Measurements from ENCODE around the gene MEIOC.

MEIOC gene

DNA sequence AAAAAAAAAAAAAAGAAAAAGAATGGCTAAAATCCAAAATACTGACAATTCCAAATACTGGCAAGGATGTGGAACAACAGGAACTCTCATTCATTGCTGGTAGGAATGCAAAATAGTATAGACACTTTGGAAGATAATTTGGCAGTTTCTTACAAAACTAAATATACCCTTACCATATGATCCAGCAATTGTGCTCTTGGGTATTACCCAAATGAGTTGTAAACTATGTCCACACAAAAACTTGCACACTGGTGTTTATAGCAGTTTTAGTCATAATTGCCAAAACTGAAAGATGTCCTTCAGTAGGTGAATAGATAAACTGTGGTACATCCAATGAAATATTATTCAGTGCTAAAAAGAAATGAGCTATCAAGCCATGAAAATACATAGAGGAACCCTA lies 8.5 kb upstream of the MEIOC start:
- H3K4me3 ChIP-seq (replicated peaks; ENCODE audit: low read depth, low read length) = no peak overlapping the region
- TF ChIP-seq, protein P1, sequence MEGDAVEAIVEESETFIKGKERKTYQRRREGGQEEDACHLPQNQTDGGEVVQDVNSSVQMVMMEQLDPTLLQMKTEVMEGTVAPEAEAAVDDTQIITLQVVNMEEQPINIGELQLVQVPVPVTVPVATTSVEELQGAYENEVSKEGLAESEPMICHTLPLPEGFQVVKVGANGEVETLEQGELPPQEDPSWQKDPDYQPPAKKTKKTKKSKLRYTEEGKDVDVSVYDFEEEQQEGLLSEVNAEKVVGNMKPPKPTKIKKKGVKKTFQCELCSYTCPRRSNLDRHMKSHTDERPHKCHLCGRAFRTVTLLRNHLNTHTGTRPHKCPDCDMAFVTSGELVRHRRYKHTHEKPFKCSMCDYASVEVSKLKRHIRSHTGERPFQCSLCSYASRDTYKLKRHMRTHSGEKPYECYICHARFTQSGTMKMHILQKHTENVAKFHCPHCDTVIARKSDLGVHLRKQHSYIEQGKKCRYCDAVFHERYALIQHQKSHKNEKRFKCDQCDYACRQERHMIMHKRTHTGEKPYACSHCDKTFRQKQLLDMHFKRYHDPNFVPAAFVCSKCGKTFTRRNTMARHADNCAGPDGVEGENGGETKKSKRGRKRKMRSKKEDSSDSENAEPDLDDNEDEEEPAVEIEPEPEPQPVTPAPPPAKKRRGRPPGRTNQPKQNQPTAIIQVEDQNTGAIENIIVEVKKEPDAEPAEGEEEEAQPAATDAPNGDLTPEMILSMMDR (IDR thresholded peaks at IDR 0.05; ENCODE audit: low read depth, low read length, missing control alignments) = no peak
- no peak for DNase-seq (ENCODE audit: extremely low read depth, low read depth)

DNA sequence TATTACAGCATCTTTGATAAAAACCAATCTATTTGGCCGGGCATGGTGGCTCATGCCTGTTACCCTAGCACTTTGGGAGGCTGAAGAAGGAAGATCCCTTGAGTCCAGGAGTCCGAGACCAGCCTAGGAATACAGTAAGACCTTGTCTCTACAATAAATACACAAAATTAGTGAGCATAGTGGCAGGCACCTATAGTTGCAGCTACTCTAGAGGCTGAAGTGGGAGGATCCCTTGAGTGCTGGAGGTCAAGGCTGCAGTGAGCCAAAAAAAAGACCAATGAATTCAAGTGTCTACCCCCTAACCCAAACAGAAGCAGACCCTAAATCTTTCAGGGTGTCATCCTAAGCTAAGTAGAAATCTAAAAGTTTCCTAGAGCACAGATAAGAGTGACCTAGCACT lies 7.3 kb upstream of the MEIOC start:
- no peak for DNase-seq (ENCODE audit: extremely low read depth, low read depth)
- H3K4me3 ChIP-seq (replicated peaks; ENCODE audit: low read depth, low read length) = no peak overlapping the region
- TF ChIP-seq, protein P1 (IDR thresholded peaks at IDR 0.05; ENCODE audit: low read depth, low read length, missing control alignments) = no peak

DNA sequence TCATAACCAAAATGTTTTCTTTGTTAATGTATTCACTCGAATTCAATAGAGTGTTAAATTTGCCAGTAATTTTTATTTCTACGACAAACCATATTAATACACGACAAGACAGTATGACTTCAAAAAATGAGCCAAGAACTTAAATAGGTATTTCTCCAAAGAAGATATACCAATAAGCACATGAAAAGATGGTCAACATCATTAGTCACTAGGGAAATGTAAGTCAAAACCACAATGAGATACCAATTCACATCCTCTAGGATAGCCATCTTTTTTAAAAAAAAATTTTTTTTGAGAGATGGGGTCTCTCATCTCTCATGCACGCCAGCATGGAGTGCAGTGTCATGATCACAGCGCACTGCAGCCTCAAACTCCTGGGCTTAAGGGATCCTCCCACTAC lies 5.0 kb upstream of the MEIOC start:
- H3K4me3 ChIP-seq (replicated peaks; ENCODE audit: low read depth, low read length) = no peak overlapping the region
- TF ChIP-seq, protein P1 (IDR thresholded peaks at IDR 0.05; ENCODE audit: low read depth, low read length, missing control alignments) = no peak
- DNase-seq (ENCODE audit: extremely low read depth, low read depth) = no peak

DNA sequence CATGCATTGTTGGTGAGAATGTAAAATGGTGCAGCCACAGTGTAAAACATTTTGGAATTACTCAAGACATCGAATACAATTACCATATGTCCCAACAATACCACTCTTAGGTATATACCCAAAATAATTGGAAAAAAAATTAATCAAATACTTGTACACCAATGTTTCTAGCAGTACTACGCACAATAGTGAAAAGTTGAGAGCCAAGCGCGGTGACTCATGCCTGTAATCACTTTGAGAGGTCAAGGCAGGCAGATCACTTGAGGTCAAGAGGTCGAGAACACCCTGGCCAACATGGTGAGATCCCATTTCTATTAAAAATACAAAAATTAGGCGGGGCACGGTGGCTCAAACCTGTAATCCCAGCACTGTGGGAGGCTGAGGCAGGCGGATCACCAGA lies 3.5 kb upstream of the MEIOC start:
- TF ChIP-seq, protein P1 (IDR thresholded peaks at IDR 0.05; ENCODE audit: low read depth, low read length, missing control alignments) = no peak
- no peak overlapping the region for H3K4me3 ChIP-seq (replicated peaks; ENCODE audit: low read depth, low read length)
- no peak for DNase-seq (ENCODE audit: extremely low read depth, low read depth)

DNA sequence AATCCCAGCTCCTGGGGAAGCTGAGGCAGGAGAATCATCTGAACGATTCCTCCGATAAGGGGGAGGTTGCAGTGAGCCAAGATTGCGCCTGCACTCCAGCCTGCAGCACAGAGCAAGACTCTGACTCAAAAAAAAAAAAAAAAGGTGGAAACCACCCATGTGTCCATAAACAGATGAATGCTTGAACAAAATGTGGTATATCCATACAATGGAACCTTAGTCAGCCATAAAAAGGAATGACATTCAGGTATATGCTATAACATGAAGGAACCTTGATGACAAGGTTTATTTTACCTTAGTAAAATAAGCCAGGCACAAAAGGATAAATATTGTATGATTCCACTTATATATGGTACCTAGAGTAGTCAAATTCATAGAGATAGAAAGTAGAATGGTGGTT lies 2.9 kb upstream of the MEIOC start:
- DNase-seq (ENCODE audit: extremely low read depth, low read depth) = no peak
- no peak overlapping the region for H3K4me3 ChIP-seq (replicated peaks; ENCODE audit: low read depth, low read length)
- TF ChIP-seq, protein P1 (IDR thresholded peaks at IDR 0.05; ENCODE audit: low read depth, low read length, missing control alignments) = no peak

DNA sequence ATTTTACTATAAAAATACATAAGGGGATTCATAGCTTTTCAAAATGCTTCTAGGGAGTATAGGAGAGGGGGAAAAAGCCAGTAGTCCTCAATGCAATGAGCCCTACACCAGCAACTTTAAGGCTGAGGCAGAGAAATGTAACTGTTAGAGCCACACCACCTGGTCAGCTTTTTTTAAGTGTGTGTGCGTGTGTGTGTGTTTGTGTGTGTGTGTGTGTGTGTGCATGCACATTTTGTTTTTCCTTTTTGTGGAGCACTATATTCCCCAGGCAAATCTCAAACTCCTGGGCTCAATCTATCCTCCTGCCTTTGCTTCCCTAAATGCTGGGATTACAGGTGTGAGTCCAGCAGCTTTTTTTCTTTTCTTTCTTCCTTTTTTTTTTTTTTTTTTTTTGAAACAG lies 2.3 kb upstream of the MEIOC start:
- TF ChIP-seq, protein P1 (IDR thresholded peaks at IDR 0.05; ENCODE audit: low read depth, low read length, missing control alignments) = no peak
- no peak for DNase-seq (ENCODE audit: extremely low read depth, low read depth)

DNA sequence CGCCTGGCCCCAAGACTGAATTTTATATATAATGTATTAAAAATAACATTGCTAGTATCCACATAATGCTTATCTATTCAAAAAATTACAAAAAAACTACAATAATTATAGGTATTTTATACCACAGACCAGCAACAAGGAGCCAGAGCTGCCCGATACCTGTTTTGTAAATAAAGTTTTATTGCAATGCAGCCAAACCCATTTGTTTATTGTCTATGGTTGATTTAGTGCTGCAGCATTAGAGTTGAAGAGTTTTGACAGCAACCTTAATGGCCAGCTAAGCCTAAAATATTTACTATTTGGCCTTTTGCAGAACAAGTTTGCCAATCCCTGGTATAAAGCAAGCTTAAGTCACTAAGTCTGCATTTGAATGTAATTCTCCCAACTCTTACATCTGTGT lies 5.6 kb downstream of the MEIOC start:
- TF ChIP-seq, protein P1 (IDR thresholded peaks at IDR 0.05; ENCODE audit: low read depth, low read length, missing control alignments) = no peak
- no peak overlapping the region for H3K4me3 ChIP-seq (replicated peaks; ENCODE audit: low read depth, low read length)
- no peak for DNase-seq (ENCODE audit: extremely low read depth, low read depth)

More for the DNA sequence above, 2.3 kb upstream of the MEIOC start:
- H3K4me3 ChIP-seq (replicated peaks; ENCODE audit: low read depth, low read length) = no peak overlapping the region

Measured in HFF-Myc (cell line).